Ovary (tissue), 3 donors: Measurements from ENCODE around the gene RBBP8NL.

Source experiments
- CTCF ChIP-seq, 3 donors: fragments of 450-650 bp in 2 of 3; fragments of 200-600 bp in 1 of 3; IDR thresholded peaks; one replicate each; pipeline versions ENCODE4 v1.5.1 to v1.8.0; 2016 to 2022; ENCODE audit warnings: antibody characterized with exemption in 3 of 3, mild to moderate bottlenecking in 1 of 3
- POLR2A ChIP-seq: fragments of 450-650 bp; IDR thresholded peaks from one replicate; pipeline ENCODE4 v1.6.1; 2017; ENCODE audit warnings: antibody characterized with exemption, mild to moderate bottlenecking, moderate library complexity
- donor health status: DM: no; HTN: no; CAD: no.

GRCh38 chr20:62430311-62430853 is 3.0 kb upstream of the RBBP8NL start:
- TF ChIP-seq CTCF (IDR thresholded peaks at IDR 0.05) (no peak), POLR2A (no peak)
